A549 (cell line): ENCODE data around the gene DSG2.

ENCODE experiments used
- CBX2 ChIP-seq: fragments of 200-600 bp; sonication (generic); IDR thresholded peaks from 2 replicates; pipeline ENCODE4 v1.6.1; 2016; ENCODE audit warnings: low read depth, mild to moderate bottlenecking, borderline replicate concordance
- ELK1 ChIP-seq: fragments of 150-350 bp; IDR thresholded peaks from 2 replicates; pipeline ENCODE4 v1.6.1; 2014; ENCODE audit warnings: low read depth, mild to moderate bottlenecking, low read length
- EP300 ChIP-seq, 2 experiments: fragments of >200 bp; sonication (Bioruptor Twin); formaldehyde crosslinking; IDR thresholded peaks; 2 replicates in 1 of 2; 3 replicates in 1 of 2; pipeline ENCODE4 v1.6.1; 2016 to 2017
- FOSL2 ChIP-seq, 2 experiments: fragments of 450-650 bp in 1 of 2; fragments of >200 bp in 1 of 2; sonication (Bioruptor Twin) in 1 of 2; formaldehyde crosslinking; IDR thresholded peaks; 2 replicates each; pipeline versions ENCODE4 v1.5.0 to v1.6.1; 2016 to 2020; ENCODE audit warnings: mild to moderate bottlenecking in 1 of 2, moderate library complexity in 1 of 2
- GATA3 ChIP-seq: IDR thresholded peaks from 2 replicates; pipeline ENCODE4 v1.6.1; 2012; ENCODE audit warnings: borderline replicate concordance
- HOXA7 ChIP-seq: fragments of 250-450 bp; sonication (Bioruptor Pico); IDR thresholded peaks from 2 replicates; pipeline ENCODE4 v1.5.0; 2020; ENCODE audit warnings: mild to moderate bottlenecking, moderate library complexity
- MAX ChIP-seq: IDR thresholded peaks from 2 replicates; pipeline ENCODE4 v1.6.1; 2012
- POLR2A ChIP-seq: IDR thresholded peaks from 2 replicates; pipeline ENCODE4 v1.6.1; 2012; ENCODE audit warnings: mild to moderate bottlenecking, low read length
- RAD21 ChIP-seq, 2 experiments: fragments of >200 bp in 1 of 2; sonication (Bioruptor Twin) in 1 of 2; formaldehyde crosslinking in 1 of 2; IDR thresholded peaks in 1 of 2; conservative IDR thresholded peaks in 1 of 2; 2 replicates in 1 of 2; 3 replicates in 1 of 2; pipeline ENCODE4 v1.6.1; 2012 to 2018; ENCODE audit warnings: inconsistent platforms in 1 of 2
- REST ChIP-seq: fragments of 200-600 bp; sonication (generic); IDR thresholded peaks from 2 replicates; pipeline ENCODE4 v1.6.1; 2016; ENCODE audit warnings: antibody characterized with exemption, mild to moderate bottlenecking, moderate library complexity
- RFX5 ChIP-seq: fragments of 450-650 bp; IDR thresholded peaks from 2 replicates; pipeline ENCODE4 v1.7.1; 2014; ENCODE audit warnings: antibody characterized with exemption, mild to moderate bottlenecking, moderate library complexity
- TF ChIP-seq, protein P1 (sequence below): fragments of >200 bp; sonication (Bioruptor Twin); formaldehyde crosslinking; IDR thresholded peaks from 3 replicates; pipeline ENCODE4 v1.5.1; 2016
- TF ChIP-seq, protein P2 (sequence below): fragments of >200 bp; sonication (Bioruptor Twin); formaldehyde crosslinking; IDR thresholded peaks from 3 replicates; pipeline ENCODE4 v1.6.1; 2016

DNA sequence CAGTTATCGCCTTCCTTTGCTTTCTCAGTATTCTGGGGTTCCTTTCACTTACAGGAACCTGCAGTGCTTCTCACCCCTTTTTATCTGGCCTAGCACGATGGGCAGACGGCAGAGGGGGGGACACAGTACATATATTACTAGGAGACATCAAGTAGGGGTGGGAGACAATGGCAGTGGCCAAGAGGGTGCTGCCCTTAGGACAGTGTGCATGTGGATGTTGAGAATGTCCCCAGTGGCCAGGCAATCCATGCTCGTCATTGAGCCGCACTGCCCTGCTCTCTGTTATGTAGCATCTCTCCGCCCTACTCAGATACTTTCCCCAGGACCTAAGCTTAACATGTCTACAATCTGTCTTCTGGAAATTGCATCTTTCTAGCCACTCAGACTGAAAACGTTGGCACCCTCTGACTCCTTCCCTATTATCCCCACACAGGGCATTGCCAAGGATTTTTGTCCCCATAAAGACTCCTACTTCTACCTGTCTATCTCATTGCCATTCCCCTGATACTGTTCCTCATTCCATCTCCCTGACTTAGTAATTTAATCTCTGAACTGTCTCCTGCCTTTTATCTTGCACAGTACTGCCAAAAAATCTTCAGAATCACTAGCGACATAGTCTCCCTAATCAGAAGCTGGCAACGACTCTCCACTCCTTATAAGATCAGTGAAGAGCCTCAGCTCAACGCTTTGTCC, 6.6 kb downstream of the DSG2 start:
- TF ChIP-seq, protein P1, sequence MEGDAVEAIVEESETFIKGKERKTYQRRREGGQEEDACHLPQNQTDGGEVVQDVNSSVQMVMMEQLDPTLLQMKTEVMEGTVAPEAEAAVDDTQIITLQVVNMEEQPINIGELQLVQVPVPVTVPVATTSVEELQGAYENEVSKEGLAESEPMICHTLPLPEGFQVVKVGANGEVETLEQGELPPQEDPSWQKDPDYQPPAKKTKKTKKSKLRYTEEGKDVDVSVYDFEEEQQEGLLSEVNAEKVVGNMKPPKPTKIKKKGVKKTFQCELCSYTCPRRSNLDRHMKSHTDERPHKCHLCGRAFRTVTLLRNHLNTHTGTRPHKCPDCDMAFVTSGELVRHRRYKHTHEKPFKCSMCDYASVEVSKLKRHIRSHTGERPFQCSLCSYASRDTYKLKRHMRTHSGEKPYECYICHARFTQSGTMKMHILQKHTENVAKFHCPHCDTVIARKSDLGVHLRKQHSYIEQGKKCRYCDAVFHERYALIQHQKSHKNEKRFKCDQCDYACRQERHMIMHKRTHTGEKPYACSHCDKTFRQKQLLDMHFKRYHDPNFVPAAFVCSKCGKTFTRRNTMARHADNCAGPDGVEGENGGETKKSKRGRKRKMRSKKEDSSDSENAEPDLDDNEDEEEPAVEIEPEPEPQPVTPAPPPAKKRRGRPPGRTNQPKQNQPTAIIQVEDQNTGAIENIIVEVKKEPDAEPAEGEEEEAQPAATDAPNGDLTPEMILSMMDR: no peak
- TF ChIP-seq, protein P2, sequence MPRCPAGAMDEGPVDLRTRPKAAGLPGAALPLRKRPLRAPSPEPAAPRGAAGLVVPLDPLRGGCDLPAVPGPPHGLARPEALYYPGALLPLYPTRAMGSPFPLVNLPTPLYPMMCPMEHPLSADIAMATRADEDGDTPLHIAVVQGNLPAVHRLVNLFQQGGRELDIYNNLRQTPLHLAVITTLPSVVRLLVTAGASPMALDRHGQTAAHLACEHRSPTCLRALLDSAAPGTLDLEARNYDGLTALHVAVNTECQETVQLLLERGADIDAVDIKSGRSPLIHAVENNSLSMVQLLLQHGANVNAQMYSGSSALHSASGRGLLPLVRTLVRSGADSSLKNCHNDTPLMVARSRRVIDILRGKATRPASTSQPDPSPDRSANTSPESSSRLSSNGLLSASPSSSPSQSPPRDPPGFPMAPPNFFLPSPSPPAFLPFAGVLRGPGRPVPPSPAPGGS: no peak
- TF ChIP-seq POLR2A (no peak), CBX2 (no peak), RFX5 (no peak), MAX (no peak), FOSL2 (IDR thresholded peaks at IDR 0.05) (no peak), FOSL2 (CRISPR knock-in tag; IDR thresholded peaks at IDR 0.05) (no peak), RAD21 (conservative IDR thresholded peaks at IDR 0.05 in 1 of 2, IDR thresholded peaks at IDR 0.05 in 1 of 2) (no peak), EP300 (IDR thresholded peaks at IDR 0.05) (no peak), ELK1 (no peak), REST (no peak), HOXA7 (CRISPR knock-in tag) (no peak), GATA3 (no peak)
